GM03348 (cell line): ENCODE results near the gene ALPG.
"Not testable (repeated sequence)": the region's sequence is repeated elsewhere in the genome, so short reads cannot be mapped to it uniquely, and the experiment has no call there.

Source experiments
- DNase-seq: peaks from one replicate; pipeline ENCODE4 v3.0.0; 2012; ENCODE audit warnings: low spot score

ALPG gene

GRCh38 chr2:232377319-232377718 is 29.3 kb upstream of the ALPG start:
- DNase-seq: no peak

GRCh38 chr2:232377841-232378734 is 28.6 kb upstream of the ALPG start:
- DNase-seq: no peak

- not testable (repeated sequence) for DNase-seq
Observed at GRCh38 chr2:232378735-232379151, 27.9 kb upstream of the ALPG start, which contains the start of gene ALPP. ALPP (plus strand) TSS chr2:232378751; CDS start chr2:232378803, 52 bp downstream.

- DNase-seq: not testable (repeated sequence)
Observed at GRCh38 chr2:232379610-232380590, 26.7 kb upstream of the ALPG start.

GRCh38 chr2:232381204-232382031 is 25.2 kb upstream of the ALPG start:
- DNase-seq: not testable (repeated sequence)

- DNase-seq: no peak
Observed at GRCh38 chr2:232382331-232383225, 24.1 kb upstream of the ALPG start.

GRCh38 chr2:232384466-232384865 is 22.2 kb upstream of the ALPG start:
- no peak for DNase-seq

GRCh38 chr2:232385058-232385457 is 21.6 kb upstream of the ALPG start:
- not testable (repeated sequence) for DNase-seq

- DNase-seq: peak; percentile 75
Observed at GRCh38 chr2:232385660-232386489, 20.8 kb upstream of the ALPG start.

- DNase-seq: no peak
Observed at GRCh38 chr2:232386490-232386739, 20.2 kb upstream of the ALPG start.

- DNase-seq: no peak
Observed at GRCh38 chr2:232386740-232387450, 19.7 kb upstream of the ALPG start.

- no peak for DNase-seq
Observed at GRCh38 chr2:232387451-232388171, 19.0 kb upstream of the ALPG start.

- no peak for DNase-seq
Observed at GRCh38 chr2:232388324-232388891, 18.2 kb upstream of the ALPG start.

- no peak for DNase-seq
Observed at GRCh38 chr2:232389327-232389726, 17.3 kb upstream of the ALPG start.

GRCh38 chr2:232390661-232391060 is 16.0 kb upstream of the ALPG start:
- no peak for DNase-seq

- DNase-seq: no peak
Observed at GRCh38 chr2:232393556-232393955, 13.1 kb upstream of the ALPG start.

GRCh38 chr2:232394431-232394830 is 12.2 kb upstream of the ALPG start:
- not testable (repeated sequence) for DNase-seq

- DNase-seq: no peak
Observed at GRCh38 chr2:232395586-232395985, 11.1 kb upstream of the ALPG start.
